AG09319 (cell line): ENCODE measurements around the gene PDE4D.

ENCODE experiments used
- DNase-seq: peaks from one replicate; pipeline ENCODE4 v3.0.0-alpha.2; 2010; ENCODE audit warnings: low read depth; ENCODE audit errors: extremely low read depth
- CTCF ChIP-seq: IDR thresholded peaks from 2 replicates; pipeline ENCODE4 v1.5.1; 2011; ENCODE audit warnings: low read depth, mild to moderate bottlenecking, inconsistent platforms, low read length, moderate library complexity

Gene PDE4D

GRCh38 chr5:59126016-59126707 lies 767.4 kb downstream of the PDE4D start:
- DNase-seq = no peak
- no peak for TF ChIP-seq CTCF

DNA sequence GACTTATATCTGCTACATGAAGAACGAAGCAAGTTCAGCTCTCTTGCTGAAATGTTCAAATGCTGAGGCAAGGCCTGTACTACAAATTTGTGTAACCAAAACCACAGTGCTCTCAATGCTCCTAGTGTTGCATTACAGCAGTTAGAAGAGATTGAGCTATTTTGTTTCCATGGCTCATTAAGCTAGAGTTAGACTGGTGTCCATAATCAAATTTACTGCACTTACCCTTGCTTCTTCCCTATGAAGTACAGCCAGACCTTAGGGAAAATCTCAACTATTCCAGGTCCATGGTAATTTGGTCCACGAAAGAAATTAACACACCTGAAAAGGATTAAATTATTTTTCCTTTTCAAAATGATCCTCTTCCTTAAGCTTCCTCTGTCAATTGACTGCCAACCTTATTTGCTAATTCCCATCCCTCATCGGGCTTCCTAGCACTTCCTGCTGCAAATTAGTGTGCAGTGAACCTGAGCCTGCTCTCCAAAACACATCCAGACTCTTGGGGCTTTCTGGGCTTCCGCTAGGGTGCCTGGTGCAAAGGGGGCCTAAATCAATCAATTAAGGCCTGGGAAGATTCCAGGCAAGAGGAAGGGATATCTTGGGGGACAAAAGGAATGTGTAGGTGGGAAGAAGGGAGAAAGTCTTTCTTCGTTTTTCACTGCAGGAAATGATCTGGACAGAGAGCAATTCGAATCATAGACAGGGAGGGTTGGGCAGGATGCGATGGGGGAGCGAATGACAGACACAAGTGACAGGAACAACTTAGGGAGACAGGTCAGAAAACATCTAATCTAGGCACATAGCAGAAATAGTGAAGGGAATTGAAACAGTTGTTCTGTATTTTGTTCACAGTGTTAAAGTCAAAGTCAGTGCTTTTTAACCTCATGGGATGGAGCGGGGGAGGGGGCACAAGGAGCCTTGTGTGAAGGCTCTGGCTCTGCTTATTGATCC lies 768.2 kb downstream of the PDE4D start:
- no peak for DNase-seq
- TF ChIP-seq CTCF = no peak

DNA sequence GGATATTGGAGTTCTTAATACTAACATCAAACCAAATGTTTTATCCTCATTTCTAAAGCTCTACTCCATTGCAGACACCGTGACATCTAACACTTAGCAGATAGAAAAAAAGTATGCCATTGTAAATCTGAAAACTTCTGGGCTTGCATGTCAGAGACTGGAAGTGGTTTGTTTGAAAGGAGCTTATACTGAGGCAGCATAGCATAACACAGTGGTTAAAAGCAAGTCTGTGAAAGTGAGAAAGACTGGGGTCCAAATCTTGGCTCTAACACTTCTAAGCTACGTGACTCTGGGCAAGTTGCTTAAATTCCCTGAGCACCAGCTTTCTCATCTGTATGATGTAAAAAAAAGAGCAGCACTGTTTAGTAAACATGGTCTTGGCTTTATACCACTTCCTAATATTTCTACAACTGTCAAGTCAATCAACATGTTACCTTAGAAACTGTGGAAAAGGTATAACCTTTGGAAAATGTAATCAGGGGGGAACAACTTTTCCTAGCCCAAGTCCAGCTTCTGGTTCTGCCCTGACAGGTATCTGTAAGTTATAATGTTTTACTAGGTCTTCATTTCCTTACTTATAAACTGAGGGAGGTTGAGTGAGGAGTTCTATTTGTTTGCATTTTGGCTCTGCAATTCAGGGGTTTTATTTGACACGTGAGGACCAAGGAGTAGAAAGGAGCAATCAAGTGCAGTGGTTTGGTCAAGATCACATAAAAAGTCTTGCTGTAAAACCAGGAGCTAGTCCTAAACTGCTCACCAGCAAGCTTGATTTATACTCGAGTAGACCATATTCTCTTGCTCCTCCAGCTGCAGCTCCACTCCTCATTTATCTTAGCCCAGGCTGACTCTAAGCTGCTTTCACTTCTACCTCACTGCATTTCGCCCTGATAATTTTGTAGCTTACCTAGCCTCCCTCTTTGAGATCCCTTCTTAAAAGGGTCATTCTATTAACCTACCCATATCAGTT lies 769.6 kb downstream of the PDE4D start:
- TF ChIP-seq CTCF = no peak
- DNase-seq = no peak

GRCh38 chr5:59119480-59119879 lies 774.0 kb downstream of the PDE4D start:
- no peak for DNase-seq
- TF ChIP-seq CTCF = no peak

- no peak for DNase-seq
- TF ChIP-seq CTCF = no peak
These were observed 776.2 kb downstream of the PDE4D start for GRCh38 chr5:59117320-59117719.

DNA sequence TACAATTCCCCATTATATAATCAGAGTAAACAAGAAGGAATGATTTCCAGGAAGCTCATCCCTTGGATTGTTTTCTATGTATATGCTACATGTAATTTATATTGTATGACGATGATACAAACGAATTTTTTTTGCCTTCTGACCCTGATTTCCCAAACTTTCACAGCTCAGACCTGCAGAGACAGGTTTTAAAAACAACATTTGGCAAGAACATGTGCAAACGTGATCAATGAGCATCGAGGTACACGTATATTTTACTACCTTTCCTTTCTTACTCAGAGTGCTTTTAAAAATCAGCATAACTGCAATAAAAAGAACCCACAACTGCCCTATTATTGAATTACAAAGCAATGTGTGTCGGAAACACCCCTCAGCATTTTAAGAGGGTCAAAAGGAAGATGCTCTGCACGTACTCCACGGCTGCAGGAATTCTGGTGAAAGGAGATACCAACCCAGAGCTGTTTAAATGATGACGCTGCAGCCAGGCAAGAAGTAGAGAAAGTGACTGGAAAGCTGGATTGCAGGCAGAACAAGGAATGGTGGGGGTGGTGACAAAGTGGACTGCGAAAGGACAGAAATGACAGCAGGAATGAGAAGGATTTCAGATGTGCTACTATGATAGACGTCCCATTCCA lies 777.2 kb downstream of the PDE4D start:
- TF ChIP-seq CTCF = no peak
- no peak for DNase-seq
